ENCODE data around the gene KCNK17.

The KCNK17 gene

DNA sequence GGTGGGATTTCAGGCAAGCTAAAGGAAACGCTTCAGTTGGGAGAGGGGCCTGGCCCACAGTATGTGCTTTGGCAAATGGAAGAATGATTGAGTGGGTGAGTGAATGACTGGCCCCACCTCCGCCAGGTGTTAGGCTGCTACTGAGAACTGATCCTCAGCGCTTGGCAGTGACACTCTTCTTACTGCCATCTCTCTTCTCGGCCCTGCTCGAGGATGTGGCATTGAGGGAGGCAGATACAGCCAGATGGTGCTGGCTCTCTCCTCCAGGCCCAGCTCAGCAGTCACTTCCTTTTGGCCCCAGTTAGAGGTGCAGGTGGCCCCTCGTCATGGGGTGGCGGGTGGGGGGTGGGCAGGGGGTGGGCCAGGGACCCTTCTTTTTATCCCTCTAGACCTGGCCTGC, 46.0 kb downstream of the KCNK17 start:
- H3K36me3 ChIP-seq (replicated peaks; ENCODE audit: low read depth, low read length) = no peaks in the 10 kb centered on the region
- H3K9me3 ChIP-seq (ENCODE audit: insufficient read depth, low read length) = no peaks in the 10 kb centered on the region
- TF ChIP-seq CTCF (IDR thresholded peaks at IDR 0.05; ENCODE audit: low read depth, low read length) = no peak
- no peak for TF ChIP-seq EZH2phosphoT487 (IDR thresholded peaks at IDR 0.05; ENCODE audit: low read depth)
- no peaks in the 10 kb centered on the region for H3K4me1 ChIP-seq (ENCODE audit: low read length)
- no peak overlapping the region for H3K27ac ChIP-seq (ENCODE audit: low read length)
- H3K9ac ChIP-seq (ENCODE audit: low read length) = no peak overlapping the region
- no peaks in the 10 kb centered on the region for H4K20me1 ChIP-seq (ENCODE audit: insufficient read depth, low read length)
- no peaks in the 10 kb centered on the region for H3K79me2 ChIP-seq (ENCODE audit: low read length)
- H2AFZ ChIP-seq (ENCODE audit: low read depth, low read length) = no peak overlapping the region
- no peak overlapping the region for H3K4me2 ChIP-seq (ENCODE audit: low read length)
- H3K4me3 ChIP-seq (ENCODE audit: low read length) = no peak overlapping the region
- H3K27me3 ChIP-seq (ENCODE audit: low read depth, low read length) = 0 out of 2 replicates have a peak, but pooled peaks cover 3% of the 10 kb centered on the region

- no peaks in the 10 kb centered on the region for H3K79me2 ChIP-seq (ENCODE audit: low read length)
- H3K9ac ChIP-seq (ENCODE audit: low read length) = no peak overlapping the region
- TF ChIP-seq CTCF (IDR thresholded peaks at IDR 0.05; ENCODE audit: low read depth, low read length) (no peak), EZH2phosphoT487 (IDR thresholded peaks at IDR 0.05; ENCODE audit: low read depth) (no peak)
These were observed 47.4 kb downstream of the KCNK17 start for GRCh38 chr6:39266782-39267355.

DNA sequence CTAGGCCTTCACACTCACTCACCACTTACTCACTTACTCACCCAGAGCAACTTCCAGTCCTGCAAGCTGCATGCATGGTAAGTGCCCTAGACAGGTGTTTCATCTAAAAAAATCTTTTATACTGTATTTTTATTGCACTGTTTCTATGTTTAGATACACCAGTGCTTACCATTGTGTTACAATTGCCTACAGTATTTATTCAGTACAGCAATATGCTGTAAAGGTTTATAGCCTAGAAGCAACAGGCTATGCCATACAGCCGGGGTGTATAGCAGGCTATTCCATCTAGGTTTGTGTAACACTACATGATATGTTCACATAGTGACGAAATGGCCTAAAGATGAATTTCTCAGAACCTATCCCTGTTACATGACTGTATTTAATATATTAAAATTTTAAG, 47.8 kb downstream of the KCNK17 start:
- Histone ChIP-seq H3K4me3 (ENCODE audit: low read length) (no peak overlapping the region), H3K79me2 (ENCODE audit: low read length) (no peaks in the 10 kb centered on the region), H3K4me1 (ENCODE audit: low read length) (no peaks in the 10 kb centered on the region), H3K9ac (ENCODE audit: low read length) (no peak overlapping the region), H2AFZ (ENCODE audit: low read depth, low read length) (no peak overlapping the region), H3K9me3 (ENCODE audit: insufficient read depth, low read length) (no peaks in the 10 kb centered on the region), H3K27me3 (ENCODE audit: low read depth, low read length) (peaks cover 10% of the 10 kb centered on the region), H3K4me2 (ENCODE audit: low read length) (no peak overlapping the region), H3K36me3 (replicated peaks; ENCODE audit: low read depth, low read length) (no peaks in the 10 kb centered on the region), H3K27ac (ENCODE audit: low read length) (no peak overlapping the region), H4K20me1 (ENCODE audit: insufficient read depth, low read length) (no peaks in the 10 kb centered on the region)
- TF ChIP-seq EZH2phosphoT487 (IDR thresholded peaks at IDR 0.05; ENCODE audit: low read depth) (no peak), CTCF (IDR thresholded peaks at IDR 0.05; ENCODE audit: low read depth, low read length) (no peak)

More at GRCh38 chr6:39266782-39267355, 47.4 kb downstream of the KCNK17 start:
- no peak overlapping the region for H3K4me3 ChIP-seq (ENCODE audit: low read length)
- H3K4me2 ChIP-seq (ENCODE audit: low read length) = no peak overlapping the region
- H3K27ac ChIP-seq (ENCODE audit: low read length) = no peak overlapping the region
- no peaks in the 10 kb centered on the region for H3K36me3 ChIP-seq (replicated peaks; ENCODE audit: low read depth, low read length)
- peaks cover 8% of the 10 kb centered on the region for H3K27me3 ChIP-seq (ENCODE audit: low read depth, low read length)
- no peaks in the 10 kb centered on the region for H3K4me1 ChIP-seq (ENCODE audit: low read length)
- H3K9me3 ChIP-seq (ENCODE audit: insufficient read depth, low read length) = no peaks in the 10 kb centered on the region
- H4K20me1 ChIP-seq (ENCODE audit: insufficient read depth, low read length) = no peaks in the 10 kb centered on the region
- H2AFZ ChIP-seq (ENCODE audit: low read depth, low read length) = no peak overlapping the region

- Histone ChIP-seq H3K4me2 (ENCODE audit: low read length) (no peak overlapping the region), H3K9me3 (ENCODE audit: insufficient read depth, low read length) (no peaks in the 10 kb centered on the region), H3K4me1 (ENCODE audit: low read length) (no peaks in the 10 kb centered on the region), H3K79me2 (ENCODE audit: low read length) (no peaks in the 10 kb centered on the region), H4K20me1 (ENCODE audit: insufficient read depth, low read length) (no peaks in the 10 kb centered on the region), H3K9ac (ENCODE audit: low read length) (no peak overlapping the region), H3K36me3 (replicated peaks; ENCODE audit: low read depth, low read length) (no peaks in the 10 kb centered on the region), H3K4me3 (ENCODE audit: low read length) (no peak overlapping the region), H2AFZ (ENCODE audit: low read depth, low read length) (no peak overlapping the region), H3K27me3 (ENCODE audit: low read depth, low read length) (peaks cover 30% of the 10 kb centered on the region), H3K27ac (ENCODE audit: low read length) (no peak overlapping the region)
- no peak for TF ChIP-seq EZH2phosphoT487 (IDR thresholded peaks at IDR 0.05; ENCODE audit: low read depth)
- TF ChIP-seq CTCF (IDR thresholded peaks at IDR 0.05; ENCODE audit: low read depth, low read length) = no peak
These were observed 50.7 kb downstream of the KCNK17 start for GRCh38 chr6:39263303-39264037.

All from OCI-LY3 (cell line).